HEK293 (cell line): ENCODE data around the gene WDR4.

ENCODE experiments used
- MZF1 ChIP-seq: fragments of 450-650 bp; formaldehyde crosslinking; IDR thresholded peaks from 2 replicates; pipeline ENCODE4 v1.5.1; 2017; ENCODE audit warnings: missing biosample characterization, missing genetic modification characterization, borderline replicate concordance
- ZNF19 ChIP-seq: fragments of 450-650 bp; formaldehyde crosslinking; IDR thresholded peaks from 2 replicates; pipeline ENCODE4; 2016; ENCODE audit warnings: missing biosample characterization, missing genetic modification characterization, low read depth
- ZNF292 ChIP-seq: fragments of 450-650 bp; formaldehyde crosslinking; IDR thresholded peaks from 2 replicates; pipeline ENCODE4 v1.5.1; 2016; ENCODE audit warnings: low read depth, missing biosample characterization, missing genetic modification characterization, borderline replicate concordance
- ZNF747 ChIP-seq: fragments of 450-650 bp; formaldehyde crosslinking; IDR thresholded peaks from 2 replicates; pipeline ENCODE4 v1.5.1; 2016; ENCODE audit warnings: missing biosample characterization, missing genetic modification characterization
- TF ChIP-seq, protein P1 (sequence below): fragments of 450-650 bp; formaldehyde crosslinking; IDR thresholded peaks from 2 replicates; pipeline ENCODE4 v1.5.1; 2016; ENCODE audit warnings: missing biosample characterization, missing genetic modification characterization

DNA sequence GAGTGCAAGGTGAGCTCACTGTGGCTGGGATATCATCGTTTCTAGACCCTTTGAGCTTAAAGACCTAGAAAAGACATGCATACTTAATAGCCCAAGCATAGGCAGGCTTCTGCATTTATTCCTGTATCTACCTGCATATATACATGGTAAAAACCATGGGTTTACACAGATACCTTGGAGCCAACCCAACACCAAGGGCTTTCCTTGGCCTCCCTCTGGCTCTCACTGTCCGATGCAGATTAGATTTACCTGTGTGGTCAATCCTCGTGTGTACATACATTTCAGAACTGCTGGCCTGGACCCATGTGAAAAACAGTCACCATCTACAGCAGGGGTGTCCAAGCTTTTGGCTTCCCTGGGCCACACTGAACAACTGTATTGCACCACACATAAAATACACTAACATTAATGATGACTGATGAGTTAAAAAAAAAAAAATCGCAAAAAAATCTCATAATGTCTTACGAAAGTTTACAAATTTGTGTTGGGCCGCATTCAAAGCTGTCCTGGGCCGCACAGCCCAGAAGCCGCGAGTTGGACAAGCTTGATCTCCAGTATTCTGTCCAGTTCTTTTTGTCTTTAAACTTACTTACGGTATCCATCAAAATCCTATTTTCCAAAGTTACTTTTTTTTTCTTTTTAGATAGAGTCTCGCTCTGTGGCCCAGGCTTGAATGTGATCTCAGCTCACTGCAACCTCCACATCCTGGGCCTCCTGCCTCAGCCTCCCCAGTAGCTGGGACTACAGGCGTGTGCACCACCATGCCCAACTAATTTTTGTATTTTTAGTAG lies 43.5 kb downstream of the WDR4 start:
- TF ChIP-seq, protein P1, sequence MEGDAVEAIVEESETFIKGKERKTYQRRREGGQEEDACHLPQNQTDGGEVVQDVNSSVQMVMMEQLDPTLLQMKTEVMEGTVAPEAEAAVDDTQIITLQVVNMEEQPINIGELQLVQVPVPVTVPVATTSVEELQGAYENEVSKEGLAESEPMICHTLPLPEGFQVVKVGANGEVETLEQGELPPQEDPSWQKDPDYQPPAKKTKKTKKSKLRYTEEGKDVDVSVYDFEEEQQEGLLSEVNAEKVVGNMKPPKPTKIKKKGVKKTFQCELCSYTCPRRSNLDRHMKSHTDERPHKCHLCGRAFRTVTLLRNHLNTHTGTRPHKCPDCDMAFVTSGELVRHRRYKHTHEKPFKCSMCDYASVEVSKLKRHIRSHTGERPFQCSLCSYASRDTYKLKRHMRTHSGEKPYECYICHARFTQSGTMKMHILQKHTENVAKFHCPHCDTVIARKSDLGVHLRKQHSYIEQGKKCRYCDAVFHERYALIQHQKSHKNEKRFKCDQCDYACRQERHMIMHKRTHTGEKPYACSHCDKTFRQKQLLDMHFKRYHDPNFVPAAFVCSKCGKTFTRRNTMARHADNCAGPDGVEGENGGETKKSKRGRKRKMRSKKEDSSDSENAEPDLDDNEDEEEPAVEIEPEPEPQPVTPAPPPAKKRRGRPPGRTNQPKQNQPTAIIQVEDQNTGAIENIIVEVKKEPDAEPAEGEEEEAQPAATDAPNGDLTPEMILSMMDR (tag by site-specific recombination): no peak
- TF ChIP-seq MZF1: no peak
- TF ChIP-seq ZNF19 (tag by site-specific recombination): no peak
- TF ChIP-seq ZNF747 (tag by site-specific recombination): no peak
- no peak for TF ChIP-seq ZNF292 (tag by site-specific recombination)
